HepG2 (cell line): ENCODE results near the gene CORO1C. TPM values are rescaled to one million over a fixed set of nuclear protein-coding genes. Genes with fewer than 3 reads are reported as not detected.

Experiments
- DNMT1 ChIP-seq: sonication (generic); formaldehyde crosslinking; IDR thresholded peaks from 2 replicates; pipeline ENCODE4 v1.5.1; 2020; ENCODE audit warnings: mild to moderate bottlenecking, missing genetic modification reagents
- FOXK2 ChIP-seq: fragments of 450-650 bp; IDR thresholded peaks from 2 replicates; pipeline ENCODE4 v1.6.1; 2016
- GZF1 ChIP-seq: sonication (generic); formaldehyde crosslinking; IDR thresholded peaks from 2 replicates; pipeline ENCODE4 v1.5.1; 2020; ENCODE audit warnings: mild to moderate bottlenecking, missing genetic modification reagents
- HBP1 ChIP-seq: IDR thresholded peaks from 2 replicates; pipeline ENCODE4 v1.6.1; 2016; ENCODE audit warnings: low read depth, control low read depth
- MTA1 ChIP-seq: sonication (generic); formaldehyde crosslinking; IDR thresholded peaks from 2 replicates; pipeline ENCODE4 v1.4.0; 2020; ENCODE audit warnings: missing genetic modification reagents, mild to moderate bottlenecking, borderline replicate concordance
- PRDM10 ChIP-seq: sonication (generic); formaldehyde crosslinking; IDR thresholded peaks from 2 replicates; pipeline ENCODE4 v1.4.0; 2020; ENCODE audit warnings: low read depth, missing genetic modification reagents
- RERE ChIP-seq: IDR thresholded peaks from 2 replicates; pipeline ENCODE4 v1.6.1; 2016; ENCODE audit warnings: low read depth, missing genetic modification reagents, missing compliant biosample characterization
- RNF2 ChIP-seq: fragments of 450-650 bp; conservative IDR thresholded peaks from 2 replicates; pipeline ENCODE4 v1.6.1; 2016; ENCODE audit warnings: low read depth
- SKIL ChIP-seq: sonication (generic); formaldehyde crosslinking; IDR thresholded peaks from 2 replicates; pipeline ENCODE4 v1.8.0; 2022; ENCODE audit warnings: missing genetic modification reagents, mild to moderate bottlenecking, moderate library complexity, borderline replicate concordance
- TRIM24 ChIP-seq: sonication (generic); formaldehyde crosslinking; IDR thresholded peaks from 2 replicates; pipeline ENCODE4 v1.8.0; 2022; ENCODE audit warnings: mild to moderate bottlenecking, missing genetic modification reagents
- ZNF557 ChIP-seq: sonication (generic); formaldehyde crosslinking; IDR thresholded peaks from 2 replicates; pipeline ENCODE4 v1.4.0; 2020; ENCODE audit warnings: missing genetic modification reagents
- ZNF704 ChIP-seq: sonication (generic); formaldehyde crosslinking; IDR thresholded peaks from 2 replicates; pipeline ENCODE4 v1.8.1; 2023; ENCODE audit warnings: mild to moderate bottlenecking, inconsistent platforms, moderate library complexity, missing genetic modification reagents, borderline replicate concordance
- ZSCAN31 ChIP-seq: sonication (generic); formaldehyde crosslinking; IDR thresholded peaks from 2 replicates; pipeline ENCODE4 v1.5.0; 2020; ENCODE audit warnings: low read depth, mild to moderate bottlenecking, missing genetic modification reagents
- polyA plus RNA-seq, 8 experiments: library from polyadenylated mRNA; depleted of rRNA in 3 of 8; stranded (reverse) in 7 of 8; unstranded in 1 of 8; fragments of >200 nt; fragmentation: Illumina TruSeq in 4 of 8; extraction: Trizol in 4 of 8; gene quantifications; 2 replicates each; pipeline versions ENCODE4 v1.2.1 to v1.2.3, GENCODE V29; 2011 to 2016; ENCODE audit warnings: low read depth in 4 of 8, missing spikeins in 1 of 8, mixed read lengths in 1 of 8; ENCODE audit not compliant: insufficient read depth in 1 of 8
- total RNA-seq, 5 experiments: library from RNA; depleted of rRNA; stranded (reverse); fragments of >200 nt; fragmentation: Illumina TruSeq; extraction: Trizol; gene quantifications; 2 replicates each; pipeline ENCODE4 v1.2.3, GENCODE V29; 2016; ENCODE audit warnings: low read depth in 1 of 5

Gene CORO1C
- total and polyA plus RNA-seq, 2 of the 13 experiments (the other 11 are each of a cell fraction or from before 2014, with no cell fraction given), result 73.7 to 131 TPM

- TF ChIP-seq SKIL (CRISPR knock-in tag) (peak; percentile 97), FOXK2 (peak; percentile 82), DNMT1 (CRISPR knock-in tag) (no peak), ZNF704 (CRISPR knock-in tag) (no peak), HBP1 (CRISPR knock-in tag) (0 out of 2 replicates have a peak, but pooled peaks have one; percentile 63), PRDM10 (CRISPR knock-in tag) (peak; percentile 55; the same call in 1 of the 2 replicates), RERE (CRISPR knock-in tag) (peak; percentile 31; the same call in 1 of the 2 replicates), MTA1 (CRISPR knock-in tag) (peak; percentile 84; the same call in 1 of the 2 replicates), TRIM24 (CRISPR knock-in tag) (peak; percentile 86), RNF2 (no peak), GZF1 (CRISPR knock-in tag) (no peak), ZSCAN31 (CRISPR knock-in tag) (peak; percentile 41; the same call in 1 of the 2 replicates), ZNF557 (CRISPR knock-in tag) (0 out of 2 replicates have a peak, but pooled peaks have one; percentile 52)
These were observed 42.8 kb upstream of the CORO1C start (continued) for GRCh38 chr12:108773798-108774788.
